Neuron (in vitro differentiated cells): ENCODE measurements around the gene ERBB2.

Source experiments
- H2AFZ ChIP-seq: one replicate; pipeline ENCODE4 v1.6.1; 2013; ENCODE audit warnings: low read depth, mild to moderate bottlenecking, inconsistent platforms, low read length, moderate library complexity
- H3K27me3 ChIP-seq: one replicate; pipeline ENCODE4 v1.6.1; 2013; ENCODE audit warnings: low read length; ENCODE audit not compliant: insufficient read depth
- H3K36me3 ChIP-seq: one replicate; pipeline ENCODE4 v1.6.1; 2013; ENCODE audit warnings: low read length; ENCODE audit not compliant: insufficient read depth
- H3K4me1 ChIP-seq: one replicate; pipeline ENCODE4 v1.6.1; 2013; ENCODE audit warnings: low read length; ENCODE audit not compliant: insufficient read depth
- H3K4me3 ChIP-seq: 2 replicates; pipeline ENCODE4 v1.5.1; 2013; ENCODE audit warnings: mild to moderate bottlenecking, low read length, moderate library complexity
- H3K9me3 ChIP-seq: one replicate; pipeline ENCODE4 v1.6.1; 2013; ENCODE audit warnings: low read length

The ERBB2 gene

DNA sequence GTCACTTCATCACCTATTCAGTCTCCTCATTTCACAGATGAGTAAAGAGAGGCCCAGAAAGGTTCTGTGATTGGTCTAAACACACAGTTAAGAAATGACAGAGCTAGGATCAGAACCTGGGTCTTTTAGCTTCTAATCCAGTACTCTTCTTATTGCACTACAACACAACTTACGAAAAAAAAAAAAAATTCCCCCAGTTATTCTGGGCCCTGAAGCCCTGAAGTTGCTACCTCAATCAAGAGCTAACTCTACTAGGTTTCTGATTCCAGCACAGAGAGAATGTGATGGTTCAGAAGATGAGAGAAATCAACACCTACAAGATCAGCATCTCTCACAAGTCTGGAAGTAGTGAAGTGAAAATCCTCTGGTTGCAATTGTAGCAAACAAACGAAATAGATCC lies 75.2 kb downstream of the ERBB2 start:
- no peaks in the 10 kb centered on the region for H3K4me1 ChIP-seq
- H3K27me3 ChIP-seq, result peaks cover 34% of the 10 kb centered on the region
- H2AFZ ChIP-seq, result no peak overlapping the region
- no peak overlapping the region for H3K4me3 ChIP-seq
- H3K36me3 ChIP-seq, result no peaks in the 10 kb centered on the region
- H3K9me3 ChIP-seq, result no peaks in the 10 kb centered on the region

- H3K4me1 ChIP-seq, result no peaks in the 10 kb centered on the region
- no peaks in the 10 kb centered on the region for H3K9me3 ChIP-seq
- H3K36me3 ChIP-seq, result no peaks in the 10 kb centered on the region
- no peak overlapping the region for H3K4me3 ChIP-seq
- peaks cover 33% of the 10 kb centered on the region for H3K27me3 ChIP-seq
- no peak overlapping the region for H2AFZ ChIP-seq
These were observed 76.4 kb downstream of the ERBB2 start for GRCh38 chr17:39776252-39776651.

DNA sequence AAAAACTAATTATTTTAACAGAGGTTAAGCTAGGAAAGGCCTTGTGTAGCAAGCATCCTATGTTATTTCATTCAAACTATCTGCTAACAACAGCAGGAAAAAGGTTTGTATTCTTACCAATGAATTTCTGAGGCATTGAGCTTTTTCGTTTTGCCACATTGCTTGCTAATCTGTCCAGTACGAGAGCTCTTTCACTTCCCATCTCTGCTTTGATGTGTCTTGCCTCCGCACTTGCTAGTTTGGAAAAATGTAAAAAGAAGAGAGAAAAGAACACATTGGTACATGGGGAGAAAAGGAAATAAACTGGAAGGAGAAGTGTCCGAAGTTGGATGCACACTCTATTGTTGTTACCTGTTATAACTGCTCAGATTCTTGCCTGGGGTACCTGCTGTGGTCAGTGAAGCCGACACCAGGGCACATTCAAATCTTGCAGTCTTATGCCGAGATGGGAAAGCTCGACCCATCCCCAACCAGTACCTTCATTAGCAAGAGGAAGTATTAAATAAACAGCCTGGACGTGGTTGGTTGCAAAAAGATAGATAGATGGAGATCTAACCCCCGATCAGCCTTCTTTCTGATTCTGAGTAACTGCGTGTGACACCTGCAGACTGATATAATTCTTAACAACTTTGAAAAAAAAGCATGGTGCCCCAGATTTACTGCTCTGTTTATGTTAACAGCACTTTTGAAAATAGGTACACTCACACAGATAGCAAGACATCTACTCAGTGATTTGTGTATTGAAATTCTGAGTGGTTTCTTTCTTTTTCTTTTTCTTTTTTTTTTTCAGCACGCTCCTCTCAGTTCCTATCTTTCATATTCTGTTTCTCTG lies 77.9 kb downstream of the ERBB2 start:
- Histone ChIP-seq H3K4me3 (no peak overlapping the region), H3K4me1 (no peaks in the 10 kb centered on the region), H3K36me3 (no peaks in the 10 kb centered on the region), H2AFZ (no peak overlapping the region), H3K9me3 (no peaks in the 10 kb centered on the region), H3K27me3 (peaks cover 44% of the 10 kb centered on the region)
